K562 (cell line): ENCODE measurements around the gene BAD. TPM values are rescaled to one million over a fixed set of nuclear protein-coding genes. Genes with fewer than 3 reads are reported as not detected.

Experiments
- AFF4 ChIP-seq: sonication (generic); formaldehyde crosslinking; IDR thresholded peaks from 2 replicates; pipeline ENCODE4 v1.8.0; 2023; ENCODE audit warnings: mild to moderate bottlenecking, missing genetic modification reagents
- ARID2 ChIP-seq: fragments of 450-650 bp; IDR thresholded peaks from 2 replicates; pipeline ENCODE4 v1.6.1; 2017; ENCODE audit warnings: antibody characterized with exemption, mild to moderate bottlenecking
- BHLHE40 ChIP-seq: IDR thresholded peaks from 2 replicates; pipeline ENCODE4 v1.6.1; 2011; ENCODE audit warnings: low read length, improper control_type of control experiment
- CEBPZ ChIP-seq: fragments of 150-350 bp; IDR thresholded peaks from 2 replicates; pipeline ENCODE4 v1.6.1; 2014; ENCODE audit warnings: low read depth, mild to moderate bottlenecking, low read length, borderline replicate concordance
- CREB5 ChIP-seq: fragments of 250-450 bp; sonication (Bioruptor Pico); IDR thresholded peaks from 2 replicates; pipeline ENCODE4 v1.5.0; 2020; ENCODE audit warnings: mild to moderate bottlenecking
- MTA3 ChIP-seq: fragments of 450-650 bp; formaldehyde crosslinking; IDR thresholded peaks from 2 replicates; pipeline ENCODE4 v1.6.1; 2017; ENCODE audit warnings: mild to moderate bottlenecking, borderline replicate concordance
- MTF1 ChIP-seq: fragments of 250-450 bp; sonication (Bioruptor Pico); IDR thresholded peaks from 2 replicates; pipeline ENCODE4 v1.9.0; 2021; ENCODE audit warnings: moderate library complexity, mild to moderate bottlenecking, inconsistent platforms, borderline replicate concordance
- RBM22 ChIP-seq: fragments of 200-400 bp; formaldehyde crosslinking; IDR thresholded peaks from 2 replicates; pipeline ENCODE4 v1.6.1; 2018; ENCODE audit warnings: low read length, low read depth; ENCODE audit not compliant: poor library complexity, severe bottlenecking
- RBM39 ChIP-seq: fragments of 200-400 bp; formaldehyde crosslinking; optimal IDR thresholded peaks from 2 replicates; pipeline ENCODE3; 2018; ENCODE audit warnings: low read depth, low read length
- SMAD1 ChIP-seq: fragments of 150-350 bp; IDR thresholded peaks from 2 replicates; pipeline ENCODE4 v1.6.1; 2014; ENCODE audit warnings: low read length, low read depth; ENCODE audit not compliant: partially characterized antibody
- SP2 ChIP-seq: IDR thresholded peaks from 2 replicates; pipeline ENCODE4 v1.6.1; 2011; ENCODE audit warnings: mild to moderate bottlenecking, low read depth, low read length, moderate library complexity; ENCODE audit not compliant: poor library complexity, severe bottlenecking; ENCODE audit errors: extremely low read depth
- THAP12 ChIP-seq: fragments of 250-450 bp; sonication (Bioruptor Pico); IDR thresholded peaks from 2 replicates; pipeline ENCODE4 v1.9.0; 2021; ENCODE audit warnings: mild to moderate bottlenecking, inconsistent platforms
- ZNF584 ChIP-seq: fragments of 200-800 bp; sonication (Bioruptor generic); IDR thresholded peaks from 2 replicates; pipeline ENCODE4 v1.6.1; 2016; ENCODE audit warnings: low read depth, mild to moderate bottlenecking, missing genetic modification characterization, missing compliant biosample characterization
- ZNF668 ChIP-seq: fragments of 250-450 bp; sonication (Bioruptor Pico); IDR thresholded peaks from 2 replicates; pipeline ENCODE4 v1.8.0; 2022; ENCODE audit warnings: mild to moderate bottlenecking, inconsistent platforms
- ZSCAN29 ChIP-seq: fragments of 450-650 bp; IDR thresholded peaks from 2 replicates; pipeline ENCODE4 v1.6.1; 2017
- polyA plus RNA-seq, 8 experiments: library from polyadenylated mRNA; depleted of rRNA in 4 of 8; stranded (reverse) in 5 of 8; unstranded in 3 of 8; fragments of >200 nt; fragmentation: Nextera tagmentation in 2 of 8; fragmentation: Illumina TruSeq in 1 of 8; extraction: Ambion mirVana in 2 of 8; extraction: Trizol in 1 of 8; gene quantifications; 2 replicates each; pipeline versions ENCODE4 v1.2.1 to v1.2.3, GENCODE V29; 2011 to 2014; ENCODE audit warnings: inconsistent platforms in 1 of 8, missing spikeins in 1 of 8
- total RNA-seq, 7 experiments: library from RNA; depleted of rRNA in 6 of 7; stranded (reverse); fragments of >200 nt in 6 of 7; fragmentation: Illumina TruSeq in 2 of 7; extraction: Trizol in 2 of 7; gene quantifications; 2 replicates each; pipeline versions ENCODE4 v1.2.1 to v1.2.3, GENCODE V29; 2011 to 2021; ENCODE audit warnings: low replicate concordance in 1 of 7

The BAD gene
- total and polyA plus RNA-seq, 9 of the 15 experiments (the other 6 are each of a cell fraction or from before 2014, with no cell fraction given) = 0.61 to 45.6 (median 11.8) TPM

- no peak for TF ChIP-seq AFF4 (CRISPR knock-in tag)
- TF ChIP-seq ZNF584 (CRISPR knock-in tag) = no peak
- TF ChIP-seq SP2 = no peak
- TF ChIP-seq ARID2 = 0 out of 2 replicates have a peak, but pooled peaks have one; percentile 26
- TF ChIP-seq THAP12 (CRISPR knock-in tag) = no peak
- no peak for TF ChIP-seq CREB5 (CRISPR knock-in tag)
- TF ChIP-seq CEBPZ = no peak
- no peak for TF ChIP-seq ZSCAN29
- TF ChIP-seq ZNF668 (CRISPR knock-in tag) = no peak
- no peak for TF ChIP-seq RBM39
- no peak for TF ChIP-seq RBM22
- TF ChIP-seq BHLHE40 = peak; percentile 56; the same call in 1 of the 2 replicates
- TF ChIP-seq SMAD1 = no peak
- TF ChIP-seq MTF1 (CRISPR knock-in tag) = no peak
- TF ChIP-seq MTA3 = peak; percentile 70; the same call in 1 of the 2 replicates
Measured at GRCh38 chr11:64331569-64332371, 47.3 kb upstream of the BAD start (continued).
